Measurements from ENCODE around the gene RTN4R.

GRCh38 chr22:20281891-20282290 is 13.8 kb upstream of the RTN4R start:
- TF ChIP-seq CTCF (IDR thresholded peaks at IDR 0.05) = no peak
- TF ChIP-seq POLR2A (IDR thresholded peaks at IDR 0.05) = no peak
- TF ChIP-seq POLR2AphosphoS5 (IDR thresholded peaks at IDR 0.05; ENCODE audit: insufficient read depth in 1 of 2, low read depth in 1 of 2) = no peak
